HepG2 (cell line): ENCODE data around the gene C18orf63. TPM values are rescaled to one million over a fixed set of nuclear protein-coding genes. Genes with fewer than 3 reads are reported as not detected.
A peak's percentile ranks its signal among the peaks of the same experiment; 100 is the strongest.

Source experiments
- CEBPG ChIP-seq: IDR thresholded peaks from 2 replicates; pipeline ENCODE4 v1.6.1; 2016
- ELF4 ChIP-seq: sonication (generic); formaldehyde crosslinking; IDR thresholded peaks from 2 replicates; pipeline ENCODE4 v1.5.0; 2020; ENCODE audit warnings: missing genetic modification reagents, mild to moderate bottlenecking, moderate library complexity, borderline replicate concordance
- FOXP1 ChIP-seq, 2 experiments: fragments of 450-650 bp in 1 of 2; IDR thresholded peaks; 2 replicates each; pipeline ENCODE4 v1.6.1; 2017 to 2018; ENCODE audit warnings: antibody characterized with exemption in 1 of 2
- GATAD2A ChIP-seq: IDR thresholded peaks from 2 replicates; pipeline ENCODE4 v1.6.1; 2016
- HOXA9 ChIP-seq: sonication (generic); formaldehyde crosslinking; IDR thresholded peaks from 2 replicates; pipeline ENCODE4 v1.8.1; 2022; ENCODE audit warnings: missing genetic modification reagents, mild to moderate bottlenecking, moderate library complexity, borderline replicate concordance
- JUN ChIP-seq: sonication (generic); formaldehyde crosslinking; IDR thresholded peaks from 2 replicates; pipeline ENCODE4 v1.4.0; 2020; ENCODE audit warnings: mild to moderate bottlenecking, missing genetic modification reagents
- KAT7 ChIP-seq: IDR thresholded peaks from 2 replicates; pipeline ENCODE4 v1.6.1; 2018; ENCODE audit warnings: borderline replicate concordance, missing compliant biosample characterization
- KLF6 ChIP-seq: IDR thresholded peaks from 2 replicates; pipeline ENCODE4 v1.8.0; 2016; ENCODE audit warnings: missing biosample characterization, missing genetic modification reagents
- MAFK ChIP-seq, 2 experiments: IDR thresholded peaks in 1 of 2; conservative IDR thresholded peaks in 1 of 2; 2 replicates each; pipeline ENCODE4 v1.6.1; 2011; ENCODE audit warnings: improper control_type of control experiment in 2 of 2, low read length in 2 of 2
- MYNN ChIP-seq: sonication (generic); formaldehyde crosslinking; IDR thresholded peaks from 2 replicates; pipeline ENCODE4 v1.4.0; 2020; ENCODE audit warnings: mild to moderate bottlenecking, low read depth, missing genetic modification reagents
- NFATC3 ChIP-seq: sonication (generic); formaldehyde crosslinking; IDR thresholded peaks from 2 replicates; pipeline ENCODE4 v1.5.1; 2020; ENCODE audit warnings: mild to moderate bottlenecking, missing genetic modification reagents
- NFRKB ChIP-seq: fragments of 450-650 bp; IDR thresholded peaks from 2 replicates; pipeline ENCODE4 v1.6.1; 2017
- NR3C1 ChIP-seq: sonication (generic); formaldehyde crosslinking; IDR thresholded peaks from 2 replicates; pipeline ENCODE4 v1.4.0; 2020; ENCODE audit warnings: missing genetic modification reagents
- SATB2 ChIP-seq: sonication (generic); formaldehyde crosslinking; IDR thresholded peaks from 2 replicates; pipeline ENCODE4 v1.5.0; 2020; ENCODE audit warnings: missing genetic modification reagents
- TAF15 ChIP-seq: fragments of 200-400 bp; formaldehyde crosslinking; IDR thresholded peaks from one replicate; pipeline ENCODE4 v1.6.1; 2018; ENCODE audit warnings: mild to moderate bottlenecking, low read depth, low read length; ENCODE audit not compliant: poor library complexity, severe bottlenecking
- TBL1XR1 ChIP-seq: fragments of 150-350 bp; IDR thresholded peaks from 2 replicates; pipeline ENCODE4 v1.6.1; 2014; ENCODE audit warnings: borderline replicate concordance, low read length; ENCODE audit not compliant: partially characterized antibody
- TOPORS ChIP-seq: sonication (generic); formaldehyde crosslinking; IDR thresholded peaks from 2 replicates; pipeline ENCODE4 v1.8.0; 2023; ENCODE audit warnings: mild to moderate bottlenecking, missing genetic modification reagents
- U2AF1 ChIP-seq: fragments of 200-400 bp; formaldehyde crosslinking; optimal IDR thresholded peaks from 2 replicates; pipeline ENCODE3; 2017; ENCODE audit warnings: mild to moderate bottlenecking, low read depth, low read length
- ZBED4 ChIP-seq: sonication (generic); formaldehyde crosslinking; IDR thresholded peaks from 2 replicates; pipeline ENCODE4 v1.4.0; 2020; ENCODE audit warnings: missing genetic modification reagents, borderline replicate concordance
- ZFP36L2 ChIP-seq: sonication (generic); formaldehyde crosslinking; IDR thresholded peaks from 2 replicates; pipeline ENCODE4 v1.4.0; 2020; ENCODE audit warnings: missing genetic modification reagents
- ZNF10 ChIP-seq: sonication (generic); formaldehyde crosslinking; IDR thresholded peaks from 2 replicates; pipeline ENCODE4 v1.4.0; 2020; ENCODE audit warnings: mild to moderate bottlenecking, low read depth, missing genetic modification reagents, borderline replicate concordance
- ZNF230 ChIP-seq: sonication (generic); formaldehyde crosslinking; IDR thresholded peaks from 2 replicates; pipeline ENCODE4 v1.4.0; 2020; ENCODE audit warnings: mild to moderate bottlenecking, missing genetic modification reagents
- ZNF484 ChIP-seq: sonication (generic); formaldehyde crosslinking; IDR thresholded peaks from 2 replicates; pipeline ENCODE4 v1.5.1; 2020; ENCODE audit warnings: mild to moderate bottlenecking, low read depth, missing genetic modification reagents, borderline replicate concordance
- ZNF501 ChIP-seq: sonication (generic); formaldehyde crosslinking; IDR thresholded peaks from 2 replicates; pipeline ENCODE4 v1.5.1; 2020; ENCODE audit warnings: mild to moderate bottlenecking, moderate library complexity, missing genetic modification reagents
- ZNF558 ChIP-seq: sonication (generic); formaldehyde crosslinking; IDR thresholded peaks from 2 replicates; pipeline ENCODE4 v1.9.0; 2022; ENCODE audit warnings: mild to moderate bottlenecking, missing genetic modification reagents, borderline replicate concordance
- ZNF614 ChIP-seq: IDR thresholded peaks from 2 replicates; pipeline ENCODE4 v1.6.1; 2018; ENCODE audit warnings: missing biosample characterization, missing genetic modification reagents, inconsistent platforms, borderline replicate concordance
- ZNF879 ChIP-seq: sonication (generic); formaldehyde crosslinking; IDR thresholded peaks from 2 replicates; pipeline ENCODE4 v1.8.1; 2023; ENCODE audit warnings: missing genetic modification reagents
- polyA plus RNA-seq, 8 experiments: library from polyadenylated mRNA; depleted of rRNA in 3 of 8; stranded (reverse) in 7 of 8; unstranded in 1 of 8; fragments of >200 nt; fragmentation: Illumina TruSeq in 4 of 8; extraction: Trizol in 4 of 8; gene quantifications; 2 replicates each; pipeline versions ENCODE4 v1.2.1 to v1.2.3, GENCODE V29; 2011 to 2016; ENCODE audit warnings: low read depth in 4 of 8, missing spikeins in 1 of 8, mixed read lengths in 1 of 8; ENCODE audit not compliant: insufficient read depth in 1 of 8
- total RNA-seq, 5 experiments: library from RNA; depleted of rRNA; stranded (reverse); fragments of >200 nt; fragmentation: Illumina TruSeq; extraction: Trizol; gene quantifications; 2 replicates each; pipeline ENCODE4 v1.2.3, GENCODE V29; 2016; ENCODE audit warnings: low read depth in 1 of 5
- TF ChIP-seq, protein P1 (sequence below): sonication (generic); formaldehyde crosslinking; IDR thresholded peaks from 2 replicates; pipeline ENCODE4 v1.4.0; 2020; ENCODE audit warnings: missing genetic modification reagents

Gene C18orf63
- total and polyA plus RNA-seq, 2 of the 13 experiments (the other 11 are each of a cell fraction or from before 2014, with no cell fraction given) = 0.01 TPM; not detected in 1

- TF ChIP-seq FOXP1 (IDR thresholded peaks at IDR 0.05) = no peak
- TF ChIP-seq FOXP1 (CRISPR knock-in tag; IDR thresholded peaks at IDR 0.05) = no peak
- TF ChIP-seq U2AF1 = no peak
- no peak; the same call in 1 of the 2 replicates for TF ChIP-seq ZNF614 (CRISPR knock-in tag)
- no peak for TF ChIP-seq NFATC3
- no peak for TF ChIP-seq ZNF558 (CRISPR knock-in tag)
- peak; percentile 91 for TF ChIP-seq GATAD2A
- TF ChIP-seq KLF6 = 0 out of 2 replicates have a peak, but pooled peaks have one; percentile 41
- no peak for TF ChIP-seq JUN (CRISPR knock-in tag)
- no peak for TF ChIP-seq KAT7 (CRISPR knock-in tag)
- TF ChIP-seq ZNF879 (CRISPR knock-in tag) = no peak
- TF ChIP-seq ZNF484 = no peak
- TF ChIP-seq MAFK (conservative IDR thresholded peaks at IDR 0.05 in 1 of 2, IDR thresholded peaks at IDR 0.05 in 1 of 2; ENCODE audit: low read length in 2 of 2) = no peak
- no peak for TF ChIP-seq TOPORS (CRISPR knock-in tag)
- TF ChIP-seq SATB2 (CRISPR knock-in tag) = no peak
- 0 out of 2 replicates have a peak, but pooled peaks have one; percentile 67 for TF ChIP-seq ZNF230
- TF ChIP-seq NFRKB = no peak
- no peak for TF ChIP-seq TBL1XR1
- peak; percentile 73 for TF ChIP-seq ZNF501 (CRISPR knock-in tag)
- TF ChIP-seq ELF4 = 0 out of 2 replicates have a peak, but pooled peaks have one; percentile 54
- TF ChIP-seq ZBED4 (CRISPR knock-in tag) = no peak
- no peak for TF ChIP-seq HOXA9 (CRISPR knock-in tag)
- TF ChIP-seq ZFP36L2 (CRISPR knock-in tag) = no peak
- TF ChIP-seq NR3C1 = no peak
- TF ChIP-seq ZNF10 (CRISPR knock-in tag) = no peak
- peak; percentile 93 for TF ChIP-seq CEBPG (CRISPR knock-in tag)
- TF ChIP-seq TAF15 = no peak
- no peak for TF ChIP-seq MYNN (CRISPR knock-in tag)
- TF ChIP-seq, protein P1, sequence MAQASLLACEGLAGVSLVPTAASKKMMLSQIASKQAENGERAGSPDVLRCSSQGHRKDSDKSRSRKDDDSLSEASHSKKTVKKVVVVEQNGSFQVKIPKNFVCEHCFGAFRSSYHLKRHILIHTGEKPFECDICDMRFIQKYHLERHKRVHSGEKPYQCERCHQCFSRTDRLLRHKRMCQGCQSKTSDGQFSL (CRISPR knock-in tag) = 0 out of 2 replicates have a peak, but pooled peaks have one; percentile 48
These were observed 33.5 kb upstream of the C18orf63 start (continued) for GRCh38 chr18:74281980-74282754.
